ENCODE data around the gene SYCP3.

Gene SYCP3

DNA sequence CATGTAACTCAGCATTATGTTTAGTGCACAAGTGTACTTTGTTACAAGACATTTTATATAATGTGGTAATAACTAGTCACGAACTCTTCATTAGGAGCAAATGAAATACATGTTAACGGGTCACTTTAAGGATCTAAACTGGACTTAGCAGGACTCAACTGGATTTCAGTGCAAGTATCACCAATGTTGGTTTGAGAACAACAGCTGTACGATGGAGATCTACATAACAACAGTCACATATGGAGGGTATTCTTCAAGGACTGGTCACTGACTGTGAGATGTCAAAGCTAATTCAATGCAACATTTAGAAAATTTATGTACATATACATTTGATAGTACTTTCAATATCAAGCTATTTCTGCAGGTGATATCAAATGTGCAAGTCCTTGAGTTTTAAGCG, 22.5 kb upstream of the SYCP3 start:
- TF ChIP-seq, protein P1, sequence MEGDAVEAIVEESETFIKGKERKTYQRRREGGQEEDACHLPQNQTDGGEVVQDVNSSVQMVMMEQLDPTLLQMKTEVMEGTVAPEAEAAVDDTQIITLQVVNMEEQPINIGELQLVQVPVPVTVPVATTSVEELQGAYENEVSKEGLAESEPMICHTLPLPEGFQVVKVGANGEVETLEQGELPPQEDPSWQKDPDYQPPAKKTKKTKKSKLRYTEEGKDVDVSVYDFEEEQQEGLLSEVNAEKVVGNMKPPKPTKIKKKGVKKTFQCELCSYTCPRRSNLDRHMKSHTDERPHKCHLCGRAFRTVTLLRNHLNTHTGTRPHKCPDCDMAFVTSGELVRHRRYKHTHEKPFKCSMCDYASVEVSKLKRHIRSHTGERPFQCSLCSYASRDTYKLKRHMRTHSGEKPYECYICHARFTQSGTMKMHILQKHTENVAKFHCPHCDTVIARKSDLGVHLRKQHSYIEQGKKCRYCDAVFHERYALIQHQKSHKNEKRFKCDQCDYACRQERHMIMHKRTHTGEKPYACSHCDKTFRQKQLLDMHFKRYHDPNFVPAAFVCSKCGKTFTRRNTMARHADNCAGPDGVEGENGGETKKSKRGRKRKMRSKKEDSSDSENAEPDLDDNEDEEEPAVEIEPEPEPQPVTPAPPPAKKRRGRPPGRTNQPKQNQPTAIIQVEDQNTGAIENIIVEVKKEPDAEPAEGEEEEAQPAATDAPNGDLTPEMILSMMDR (IDR thresholded peaks at IDR 0.05; ENCODE audit: insufficient read depth, low read depth, low read length, missing control alignments): no peak
- DNase-seq (ENCODE audit: low read depth): no peak
- no peak overlapping the region for H3K4me3 ChIP-seq (ENCODE audit: low read length)

DNA sequence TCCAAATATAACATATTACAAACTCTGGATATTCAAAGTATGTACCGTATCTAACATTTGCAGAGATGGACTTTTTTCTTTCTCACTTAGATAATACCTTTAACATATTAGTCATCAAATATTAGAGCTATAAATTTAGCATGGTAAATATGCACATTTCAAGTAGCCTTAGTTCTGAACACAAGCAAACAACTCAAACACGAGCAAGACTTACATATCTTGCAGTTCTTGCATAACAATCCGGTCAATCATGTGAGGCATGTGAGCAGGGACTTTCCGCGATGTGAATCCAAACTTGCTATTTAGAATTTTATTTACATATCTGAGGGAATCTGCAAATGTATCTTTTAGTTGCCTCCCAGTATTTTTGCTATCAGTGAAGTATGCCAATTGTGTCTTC, 22.1 kb upstream of the SYCP3 start:
- peak; percentile 13 for DNase-seq (ENCODE audit: low read depth)
- H3K4me3 ChIP-seq (ENCODE audit: low read length): no peak overlapping the region
- TF ChIP-seq, protein P1 (IDR thresholded peaks at IDR 0.05; ENCODE audit: insufficient read depth, low read depth, low read length, missing control alignments): no peak

DNA sequence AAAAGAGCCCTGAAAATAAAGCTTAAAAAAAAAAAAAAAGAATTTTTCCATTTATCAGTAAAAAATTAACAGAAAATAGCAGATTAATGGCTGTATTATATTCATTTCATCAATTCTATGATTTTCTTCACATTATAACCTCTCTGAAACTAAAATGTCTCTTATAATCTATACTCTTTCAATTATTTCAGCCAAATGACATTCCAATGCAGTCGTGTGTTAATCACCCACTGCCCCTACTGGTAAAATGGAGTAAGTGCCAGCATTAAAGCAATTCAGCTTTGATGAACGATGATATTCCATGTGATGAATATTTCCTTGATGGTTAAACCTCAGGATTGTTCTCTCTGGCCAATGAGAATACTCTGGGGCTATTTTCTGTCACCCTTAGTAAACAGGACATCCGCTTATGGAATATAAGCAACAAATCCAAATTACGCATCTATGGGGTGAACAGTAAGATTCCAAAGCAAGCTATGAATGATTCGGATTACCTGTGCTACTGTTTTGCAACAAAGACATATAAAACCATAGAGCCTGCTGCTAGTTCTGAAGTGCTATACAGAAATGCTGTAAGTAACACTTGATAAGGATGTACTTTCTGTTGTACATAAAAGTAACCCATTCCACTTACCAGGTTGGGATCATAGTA, 20.3 kb upstream of the SYCP3 start:
- peak; percentile 52 for DNase-seq (ENCODE audit: low read depth)

DNA sequence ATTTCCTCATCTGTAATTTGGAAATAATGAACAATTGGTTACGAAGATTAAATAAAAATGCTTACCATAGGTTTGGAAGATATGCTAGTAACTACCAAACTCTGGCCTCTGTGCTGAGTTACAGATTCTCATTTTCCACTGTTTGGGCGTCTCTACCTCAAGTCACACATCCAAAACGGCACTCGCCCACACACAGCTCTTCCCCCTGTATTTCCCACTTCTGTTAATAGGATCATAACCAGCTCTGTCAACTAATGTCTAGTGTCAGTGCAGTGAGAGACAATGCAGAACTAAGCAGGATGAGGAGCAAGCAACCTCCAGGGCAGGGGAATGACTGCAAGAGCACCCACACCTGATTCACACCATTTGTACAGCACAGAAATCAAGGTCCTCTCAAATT, 10.9 kb upstream of the SYCP3 start:
- no peak overlapping the region for H3K4me3 ChIP-seq (ENCODE audit: low read length)
- TF ChIP-seq, protein P1 (IDR thresholded peaks at IDR 0.05; ENCODE audit: insufficient read depth, low read depth, low read length, missing control alignments): no peak
- no peak for DNase-seq (ENCODE audit: low read depth)

More for the DNA sequence above, 20.3 kb upstream of the SYCP3 start:
- H3K4me3 ChIP-seq (ENCODE audit: low read length): no peak overlapping the region
- TF ChIP-seq, protein P1 (IDR thresholded peaks at IDR 0.05; ENCODE audit: insufficient read depth, low read depth, low read length, missing control alignments): peak; percentile 77

DNA sequence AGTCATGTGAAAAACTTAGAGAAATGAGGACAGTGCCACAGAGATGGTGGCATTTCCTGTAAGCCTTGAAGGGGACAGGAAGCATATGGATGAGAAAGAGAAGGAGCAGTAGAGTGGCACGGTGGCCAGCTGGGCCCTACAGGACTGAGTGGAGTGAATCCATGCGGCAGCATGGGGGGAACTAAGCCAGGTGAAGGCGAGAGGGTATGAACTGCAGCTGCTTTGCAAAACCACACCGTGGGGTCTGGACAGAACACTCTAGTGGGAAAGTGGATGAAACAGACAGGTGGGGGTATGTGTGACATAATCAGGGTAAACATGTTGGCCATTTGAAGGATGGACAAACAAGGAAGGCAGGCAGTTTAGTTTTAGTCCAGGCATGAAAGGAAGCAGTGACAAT, 10.4 kb upstream of the SYCP3 start:
- H3K4me3 ChIP-seq (ENCODE audit: low read length): no peak overlapping the region
- no peak for DNase-seq (ENCODE audit: low read depth)
- TF ChIP-seq, protein P1 (IDR thresholded peaks at IDR 0.05; ENCODE audit: insufficient read depth, low read depth, low read length, missing control alignments): no peak

DNA sequence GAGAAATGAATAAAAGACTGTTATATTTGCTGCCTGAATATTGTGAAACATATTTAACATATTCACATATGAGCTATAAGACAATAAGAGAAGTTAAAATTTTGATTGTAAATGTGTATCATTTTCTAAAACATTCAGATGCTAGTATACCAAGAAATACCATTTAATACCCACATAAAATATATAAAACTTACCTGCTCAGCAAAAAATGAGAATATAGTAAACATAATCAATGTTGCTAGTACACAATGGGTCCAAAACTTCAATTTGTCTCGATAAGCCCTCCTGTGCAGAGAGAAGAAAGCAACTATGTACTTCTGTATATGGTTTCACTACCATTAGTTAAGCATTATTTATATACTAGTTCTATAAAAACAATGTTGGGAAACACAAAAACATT, 9.6 kb upstream of the SYCP3 start:
- H3K4me3 ChIP-seq (ENCODE audit: low read length): no peak overlapping the region
- TF ChIP-seq, protein P1 (IDR thresholded peaks at IDR 0.05; ENCODE audit: insufficient read depth, low read depth, low read length, missing control alignments): no peak
- no peak for DNase-seq (ENCODE audit: low read depth)

DNA sequence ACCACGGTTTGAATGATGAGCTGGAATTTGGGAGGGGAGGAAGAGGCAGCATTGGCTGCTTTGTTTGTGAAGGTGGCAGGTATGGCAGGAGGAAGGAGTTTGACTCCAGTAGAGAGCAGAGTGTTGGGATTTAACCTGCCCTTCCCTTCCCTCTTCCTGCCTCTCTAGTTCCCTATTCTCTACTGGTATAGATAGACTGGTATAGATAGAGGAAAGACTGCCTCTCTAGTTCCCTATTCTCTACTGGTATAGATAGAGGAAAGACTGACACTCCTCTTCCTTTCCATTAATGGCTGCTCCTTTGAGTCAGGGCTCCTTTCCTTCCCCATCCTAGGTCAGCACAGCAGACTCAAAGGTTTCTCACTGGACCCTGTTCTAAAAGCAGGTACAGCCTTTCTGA, 8.4 kb upstream of the SYCP3 start:
- no peak for DNase-seq (ENCODE audit: low read depth)

More for the DNA sequence above, 8.4 kb upstream of the SYCP3 start:
- H3K4me3 ChIP-seq (ENCODE audit: low read length): no peak overlapping the region
- TF ChIP-seq, protein P1 (IDR thresholded peaks at IDR 0.05; ENCODE audit: insufficient read depth, low read depth, low read length, missing control alignments): no peak

Measured in epithelial cell of esophagus (primary cell).